GM06990 (cell line): ENCODE results near the gene IFT172.
A peak's percentile ranks its signal among the peaks of the same experiment; 100 is the strongest.
"Not testable (repeated sequence)": the region's sequence is repeated elsewhere in the genome, so short reads cannot be mapped to it uniquely, and the experiment has no call there.

ENCODE experiments used
- DNase-seq: peaks from one replicate; pipeline ENCODE4 v3.0.0-alpha.2; 2011; ENCODE audit not compliant: insufficient read length; ENCODE audit errors: extremely low read depth
- H3K27me3 ChIP-seq: replicated peaks from 2 replicates; pipeline ENCODE4 v1.6.0; 2011; ENCODE audit warnings: low read length; ENCODE audit not compliant: control insufficient read depth, insufficient read depth
- H3K36me3 ChIP-seq: 2 replicates; pipeline ENCODE4 v1.5.1; 2011; ENCODE audit warnings: low read length; ENCODE audit not compliant: control insufficient read depth, insufficient read depth
- H3K4me3 ChIP-seq: replicated peaks from 2 replicates; pipeline ENCODE4 v1.5.1; 2011; ENCODE audit warnings: low read depth, mild to moderate bottlenecking, control low read depth, low read length
- TF ChIP-seq, protein P1 (sequence below): IDR thresholded peaks from 2 replicates; pipeline ENCODE4 v1.5.1; 2011; ENCODE audit warnings: low read length, control low read depth, mild to moderate bottlenecking, inconsistent platforms; ENCODE audit not compliant: insufficient read depth, poor library complexity, severe bottlenecking

Gene IFT172

GRCh38 chr2:27489498-27490397 lies at the start of gene IFT172:
Gene IFT172, minus strand, starts transcription at chr2:27489743. Its CDS starts 90 bp downstream, at chr2:27489653.
- peak; percentile 94 for DNase-seq
- H3K36me3 ChIP-seq, result no peaks in the 10 kb centered on the region; the same call in 1 of the 2 replicates
- H3K4me3 ChIP-seq, result peak within 1 kb of the TSS; percentile 81
- TF ChIP-seq, protein P1, sequence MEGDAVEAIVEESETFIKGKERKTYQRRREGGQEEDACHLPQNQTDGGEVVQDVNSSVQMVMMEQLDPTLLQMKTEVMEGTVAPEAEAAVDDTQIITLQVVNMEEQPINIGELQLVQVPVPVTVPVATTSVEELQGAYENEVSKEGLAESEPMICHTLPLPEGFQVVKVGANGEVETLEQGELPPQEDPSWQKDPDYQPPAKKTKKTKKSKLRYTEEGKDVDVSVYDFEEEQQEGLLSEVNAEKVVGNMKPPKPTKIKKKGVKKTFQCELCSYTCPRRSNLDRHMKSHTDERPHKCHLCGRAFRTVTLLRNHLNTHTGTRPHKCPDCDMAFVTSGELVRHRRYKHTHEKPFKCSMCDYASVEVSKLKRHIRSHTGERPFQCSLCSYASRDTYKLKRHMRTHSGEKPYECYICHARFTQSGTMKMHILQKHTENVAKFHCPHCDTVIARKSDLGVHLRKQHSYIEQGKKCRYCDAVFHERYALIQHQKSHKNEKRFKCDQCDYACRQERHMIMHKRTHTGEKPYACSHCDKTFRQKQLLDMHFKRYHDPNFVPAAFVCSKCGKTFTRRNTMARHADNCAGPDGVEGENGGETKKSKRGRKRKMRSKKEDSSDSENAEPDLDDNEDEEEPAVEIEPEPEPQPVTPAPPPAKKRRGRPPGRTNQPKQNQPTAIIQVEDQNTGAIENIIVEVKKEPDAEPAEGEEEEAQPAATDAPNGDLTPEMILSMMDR, result no peak
- H3K27me3 ChIP-seq, result no peaks in the 10 kb centered on the region

DNA sequence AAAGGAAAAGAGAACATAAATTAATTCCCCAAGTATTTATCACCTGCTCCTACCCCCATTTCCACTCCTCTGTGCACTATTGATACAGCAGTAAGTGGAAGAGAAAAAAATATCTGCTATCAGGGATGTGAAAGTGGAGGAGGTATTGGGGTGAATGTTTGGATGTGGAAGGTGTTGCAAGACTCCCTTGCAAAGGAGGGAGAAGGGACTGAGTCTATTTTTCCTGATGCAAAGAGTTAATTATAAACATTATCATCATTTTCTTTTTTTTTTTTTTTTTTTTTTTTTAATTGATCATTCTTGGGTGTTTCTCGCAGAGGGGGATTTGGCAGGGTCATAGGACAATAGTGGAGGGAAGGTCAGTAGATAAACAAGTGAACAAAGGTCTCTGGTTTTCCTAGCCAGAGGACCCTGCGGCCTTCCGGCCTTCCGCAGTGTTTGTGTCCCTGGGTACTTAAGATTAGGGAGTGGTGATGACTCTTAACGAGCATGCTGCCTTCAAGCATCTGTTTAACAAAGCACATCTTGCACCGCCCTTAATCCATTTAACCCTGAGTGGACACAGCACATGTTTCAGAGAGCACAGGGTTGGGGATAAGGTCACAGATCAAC lies 49.4 kb upstream of the IFT172 start:
- H3K27me3 ChIP-seq, DNase-seq, H3K36me3 ChIP-seq, H3K4me3 ChIP-seq: not testable (repeated sequence)

DNA sequence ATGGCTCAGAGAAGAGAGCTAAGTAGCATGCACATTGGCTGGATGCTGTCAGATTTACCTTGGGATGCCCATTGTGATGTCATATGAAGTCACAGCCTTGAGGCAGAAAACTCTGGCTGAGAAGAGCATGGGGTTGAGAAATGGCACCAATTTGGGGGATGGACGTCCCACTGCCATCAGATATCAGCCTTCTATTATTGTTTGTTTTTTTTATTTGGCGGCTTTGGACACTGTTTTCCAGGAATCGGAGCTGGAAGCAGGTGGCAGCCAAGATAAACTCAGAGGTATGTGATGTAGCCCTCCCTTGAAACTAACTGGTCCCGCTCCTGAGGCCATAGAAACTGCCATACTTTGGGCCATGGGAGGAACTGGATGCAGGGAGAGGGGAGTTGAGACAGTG lies 47.7 kb upstream of the IFT172 start:
- DNase-seq, result no peak
- Histone ChIP-seq H3K36me3 (no peaks in the 10 kb centered on the region), H3K4me3 (no peak overlapping the region), H3K27me3 (no peaks in the 10 kb centered on the region)
- TF ChIP-seq, protein P1, result no peak

GRCh38 chr2:27531983-27532382 lies 42.4 kb upstream of the IFT172 start:
- Histone ChIP-seq H3K27me3 (no peaks in the 10 kb centered on the region), H3K4me3 (no peak overlapping the region), H3K36me3 (no peaks in the 10 kb centered on the region)
- TF ChIP-seq, protein P1, result no peak
- no peak for DNase-seq

DNA sequence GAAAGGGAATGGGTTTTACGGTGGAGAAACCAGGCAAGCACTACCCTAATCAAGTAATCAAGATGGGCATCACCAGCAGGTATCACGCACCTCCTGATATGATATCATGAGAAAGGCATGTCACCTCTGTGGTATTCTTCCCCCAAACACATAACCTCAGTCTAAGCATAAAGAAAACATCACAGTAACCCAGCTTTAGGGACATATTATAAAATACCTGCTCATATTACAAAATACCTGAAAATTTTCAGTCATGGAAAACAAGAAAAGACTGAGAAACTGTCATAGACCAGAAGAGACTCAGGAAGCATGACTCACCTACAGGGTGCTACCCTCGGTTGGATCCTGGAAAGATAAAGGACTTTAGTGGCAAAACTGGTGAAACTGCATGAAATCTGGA lies 37.6 kb upstream of the IFT172 start:
- TF ChIP-seq, protein P1, result no peak
- Histone ChIP-seq H3K27me3 (no peaks in the 10 kb centered on the region), H3K4me3 (no peak overlapping the region), H3K36me3 (no peaks in the 10 kb centered on the region)
- DNase-seq, result no peak

- Histone ChIP-seq H3K4me3 (no peak overlapping the region), H3K36me3 (no peaks in the 10 kb centered on the region), H3K27me3 (no peaks in the 10 kb centered on the region; the same call in 1 of the 2 replicates)
- TF ChIP-seq, protein P1, result no peak
- DNase-seq, result no peak
These were observed 32.9 kb upstream of the IFT172 start for GRCh38 chr2:27522400-27522945.
